ENCODE results near the gene ABHD2. TPM values are rescaled to one million over a fixed set of nuclear protein-coding genes. Genes with fewer than 3 reads are reported as not detected.

ABHD2 gene
- polyA plus RNA-seq, 3 donors = 30.8 to 67.1 (median 37.3) TPM

DNA sequence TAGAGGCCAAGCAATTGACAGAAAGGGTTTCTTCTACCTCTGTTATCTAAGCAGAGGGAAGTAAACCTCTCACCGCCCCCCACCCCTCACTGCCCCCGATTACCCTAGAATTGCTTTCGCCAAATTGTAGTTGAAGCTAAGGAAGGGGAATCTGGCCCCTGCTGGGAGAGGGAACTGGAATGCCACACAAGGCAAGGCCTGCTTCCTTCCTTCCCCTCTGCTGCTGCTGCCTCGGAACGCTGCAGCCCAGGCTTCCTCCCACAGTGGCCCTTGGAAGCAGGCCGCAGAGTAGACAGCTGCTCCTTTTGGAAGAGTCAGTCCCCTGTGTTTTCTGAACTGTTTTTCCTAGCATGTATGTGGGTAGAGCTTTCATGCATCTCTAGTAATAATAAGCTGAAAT lies 111.5 kb downstream of the ABHD2 start:
- no peak overlapping the region for H3K9ac ChIP-seq (ENCODE audit: insufficient read depth, low read length, poor library complexity, severe bottlenecking)
- H3K9me3 Mint-ChIP-seq = no peaks in the 10 kb centered on the region
- no peaks in the 10 kb centered on the region for H3K9me3 ChIP-seq (replicated peaks in 1 of 2; ENCODE audit: control insufficient read depth in 1 of 2, insufficient read depth in 1 of 2, low read length in 2 of 2)
- H3K36me3 Mint-ChIP-seq = peaks cover 71 to 79% of the 10 kb centered on the region in 2 donors
- H3K79me2 ChIP-seq (ENCODE audit: insufficient read depth, low read length) = no peaks in the 10 kb centered on the region
- H3K27ac ChIP-seq (ENCODE audit: low read depth in 1 of 2, low read length in 2 of 2) = no peak overlapping the region
- no peak for TF ChIP-seq CTCF (IDR thresholded peaks at IDR 0.05)
- no CpG with 5 or more reads among the region's 6 CpGs for WGBS (ENCODE audit: insufficient coverage)
- no peak overlapping the region for H3K4me3 ChIP-seq (replicated peaks in 1 of 3; ENCODE audit: low read depth in 2 of 3, low read length in 3 of 3)
- H3K36me3 ChIP-seq (replicated peaks in 1 of 2; ENCODE audit: control insufficient read depth in 1 of 2, insufficient read depth in 2 of 2, low read length in 2 of 2) = peaks cover 57 to 73% of the 10 kb centered on the region in 2 donors
- no peak overlapping the region for H3K27ac Mint-ChIP-seq
- no peak for DNase-seq
- no peaks in the 10 kb centered on the region for H3K4me1 Mint-ChIP-seq
- no peaks in the 10 kb centered on the region for H4K20me1 ChIP-seq (ENCODE audit: insufficient read depth, low read length)
- H3K4me3 Mint-ChIP-seq = no peak overlapping the region
- no peak overlapping the region for H3K4me2 ChIP-seq (replicated peaks; ENCODE audit: extremely low read depth, low read length, poor library complexity, severe bottlenecking)
- intact Hi-C loops (cut with micrococcal nuclease) = no loop called here
- peaks cover 0 to 1% (median 0%) of the 10 kb centered on the region in 3 donors for H3K27me3 Mint-ChIP-seq (ENCODE audit: low read depth in 3 of 3)
- H3K27me3 ChIP-seq (ENCODE audit: control insufficient read depth in 2 of 2, insufficient read depth in 2 of 2, low read length in 2 of 2) = no peaks in the 10 kb centered on the region
- no peaks in the 10 kb centered on the region for H3K4me1 ChIP-seq (ENCODE audit: control insufficient read depth in 1 of 2, insufficient read depth in 2 of 2, low read length in 2 of 2)
- no peak overlapping the region for H2AFZ ChIP-seq (ENCODE audit: insufficient read depth, low read depth, low read length, poor library complexity, severe bottlenecking)

DNA sequence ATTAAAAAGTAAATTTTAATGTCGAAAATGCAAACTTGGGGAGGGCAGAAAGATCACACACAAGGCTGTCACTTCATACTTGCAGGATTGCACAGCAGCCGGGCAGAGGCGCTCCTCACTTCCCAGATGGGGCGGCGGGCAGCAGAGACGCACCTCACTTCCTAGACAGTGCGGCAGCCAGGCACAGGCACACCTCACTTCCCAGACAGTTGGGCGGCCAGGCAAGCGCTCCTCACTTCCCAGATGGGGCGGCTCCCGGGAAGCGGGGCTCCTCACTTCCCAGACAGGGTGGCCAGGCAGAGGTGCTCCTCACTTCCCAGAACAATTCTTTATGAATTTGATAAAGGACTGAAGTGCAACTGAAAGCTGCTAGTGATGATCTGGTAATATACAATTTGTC lies 111.9 kb downstream of the ABHD2 start:
- H3K79me2 ChIP-seq (ENCODE audit: insufficient read depth, low read length) = no peaks in the 10 kb centered on the region
- peaks cover 0 to 4% (median 0%) of the 10 kb centered on the region in 3 donors for H3K27me3 Mint-ChIP-seq (ENCODE audit: low read depth in 3 of 3)
- peaks cover 53 to 69% of the 10 kb centered on the region in 2 donors for H3K36me3 ChIP-seq (replicated peaks in 1 of 2; ENCODE audit: control insufficient read depth in 1 of 2, insufficient read depth in 2 of 2, low read length in 2 of 2)
- no peaks in the 10 kb centered on the region for H3K9me3 Mint-ChIP-seq
- 93% methylated on average over 5 of the region's 12 CpGs for WGBS (ENCODE audit: insufficient coverage)
- no peak overlapping the region for H3K4me2 ChIP-seq (replicated peaks; ENCODE audit: extremely low read depth, low read length, poor library complexity, severe bottlenecking)
- H3K4me1 Mint-ChIP-seq = no peaks in the 10 kb centered on the region
- H3K36me3 Mint-ChIP-seq = peaks cover 67 to 75% of the 10 kb centered on the region in 2 donors
- no peaks in the 10 kb centered on the region for H3K4me1 ChIP-seq (ENCODE audit: control insufficient read depth in 1 of 2, insufficient read depth in 2 of 2, low read length in 2 of 2)
- no peaks in the 10 kb centered on the region for H4K20me1 ChIP-seq (ENCODE audit: insufficient read depth, low read length)
- no peak for TF ChIP-seq CTCF (IDR thresholded peaks at IDR 0.05)
- no peak overlapping the region for H3K27ac ChIP-seq (ENCODE audit: low read depth in 1 of 2, low read length in 2 of 2)
- H2AFZ ChIP-seq (ENCODE audit: insufficient read depth, low read depth, low read length, poor library complexity, severe bottlenecking) = no peak overlapping the region
- intact Hi-C loops (cut with micrococcal nuclease) = no loop called here
- no peak overlapping the region for H3K9ac ChIP-seq (ENCODE audit: insufficient read depth, low read length, poor library complexity, severe bottlenecking)
- no peak overlapping the region for H3K4me3 ChIP-seq (replicated peaks in 1 of 3; ENCODE audit: low read depth in 2 of 3, low read length in 3 of 3)
- DNase-seq = no peak
- H3K9me3 ChIP-seq (replicated peaks in 1 of 2; ENCODE audit: control insufficient read depth in 1 of 2, insufficient read depth in 1 of 2, low read length in 2 of 2) = no peaks in the 10 kb centered on the region
- no peak overlapping the region for H3K27ac Mint-ChIP-seq
- no peaks in the 10 kb centered on the region for H3K27me3 ChIP-seq (ENCODE audit: control insufficient read depth in 2 of 2, insufficient read depth in 2 of 2, low read length in 2 of 2)
- no peak overlapping the region for H3K4me3 Mint-ChIP-seq
